ENCODE measurements around the gene SNX9. TPM values are rescaled to one million over a fixed set of nuclear protein-coding genes. Genes with fewer than 3 reads are reported as not detected.

SNX9 gene
- total RNA-seq, 1 experiment from 2014 or later = 51.4 TPM

- H3K27me3 ChIP-seq = no peaks in the 10 kb centered on the region
- H3K36me3 ChIP-seq = peaks cover 11% of the 10 kb centered on the region
- DNase-seq = no peak
- no peaks in the 10 kb centered on the region for H3K9me3 ChIP-seq
- H3K4me3 ChIP-seq = no peak overlapping the region
These were observed 157.5 kb downstream of the SNX9 start for GRCh38 chr6:157980288-157981131.

- H3K9me3 ChIP-seq = no peaks in the 10 kb centered on the region
- peaks cover 15% of the 10 kb centered on the region for H3K36me3 ChIP-seq
- peak overlapping the region; percentile 77 for H3K4me3 ChIP-seq
- H3K27me3 ChIP-seq = no peaks in the 10 kb centered on the region
- no peak for DNase-seq
These were observed 158.0 kb downstream of the SNX9 start for GRCh38 chr6:157981132-157981394.

- Histone ChIP-seq H3K9me3 (no peaks in the 10 kb centered on the region), H3K27me3 (no peaks in the 10 kb centered on the region), H3K4me3 (peak within 1 kb of the TSS; percentile 77), H3K36me3 (peaks cover 16% of the 10 kb centered on the region)
- peak; percentile 84 for DNase-seq
These were observed 158.5 kb downstream of the SNX9 start, which contains the start of gene SYNJ2 for GRCh38 chr6:157981395-157982101. SYNJ2 (plus strand) TSS chr6:157981863; CDS start chr6:157981962, 99 bp downstream.

- H3K36me3 ChIP-seq = peaks cover 16% of the 10 kb centered on the region
- no peaks in the 10 kb centered on the region for H3K27me3 ChIP-seq
- no peaks in the 10 kb centered on the region for H3K9me3 ChIP-seq
- DNase-seq = peak; percentile 41
- peak overlapping the region; percentile 77 for H3K4me3 ChIP-seq
These were observed 159.1 kb downstream of the SNX9 start for GRCh38 chr6:157982102-157982562.

GRCh38 chr6:157982563-157983405 lies 159.7 kb downstream of the SNX9 start:
- Histone ChIP-seq H3K27me3 (no peaks in the 10 kb centered on the region), H3K36me3 (peaks cover 22% of the 10 kb centered on the region), H3K9me3 (no peaks in the 10 kb centered on the region), H3K4me3 (peak overlapping the region; percentile 77)
- DNase-seq = peak; percentile 66

- Histone ChIP-seq H3K9me3 (no peaks in the 10 kb centered on the region), H3K4me3 (peak overlapping the region; percentile 77), H3K36me3 (peaks cover 25% of the 10 kb centered on the region), H3K27me3 (no peaks in the 10 kb centered on the region)
- DNase-seq = no peak
These were observed 160.5 kb downstream of the SNX9 start for GRCh38 chr6:157983406-157984119.

GRCh38 chr6:157984128-157984527 lies 161.1 kb downstream of the SNX9 start:
- Histone ChIP-seq H3K4me3 (peak overlapping the region; percentile 77), H3K9me3 (no peaks in the 10 kb centered on the region), H3K27me3 (no peaks in the 10 kb centered on the region), H3K36me3 (peaks cover 28% of the 10 kb centered on the region)
- DNase-seq = no peak

GRCh38 chr6:157984686-157985225 lies 161.7 kb downstream of the SNX9 start:
- peaks cover 28% of the 10 kb centered on the region for H3K36me3 ChIP-seq
- DNase-seq = no peak
- no peaks in the 10 kb centered on the region for H3K9me3 ChIP-seq
- no peaks in the 10 kb centered on the region for H3K27me3 ChIP-seq
- H3K4me3 ChIP-seq = peak overlapping the region; percentile 77

GRCh38 chr6:157985378-157986155 lies 162.5 kb downstream of the SNX9 start:
- no peak for DNase-seq
- Histone ChIP-seq H3K36me3 (peaks cover 28% of the 10 kb centered on the region), H3K9me3 (no peaks in the 10 kb centered on the region), H3K4me3 (peak overlapping the region; percentile 23), H3K27me3 (no peaks in the 10 kb centered on the region)

- Histone ChIP-seq H3K27me3 (no peaks in the 10 kb centered on the region), H3K9me3 (no peaks in the 10 kb centered on the region), H3K4me3 (no peak overlapping the region), H3K36me3 (peaks cover 43% of the 10 kb centered on the region)
- DNase-seq = no peak
These were observed 165.0 kb downstream of the SNX9 start for GRCh38 chr6:157987788-157988699.

GRCh38 chr6:157988700-157989063 lies 165.6 kb downstream of the SNX9 start:
- peaks cover 42% of the 10 kb centered on the region for H3K36me3 ChIP-seq
- H3K27me3 ChIP-seq = no peaks in the 10 kb centered on the region
- H3K9me3 ChIP-seq = no peaks in the 10 kb centered on the region
- DNase-seq = no peak
- H3K4me3 ChIP-seq = no peak overlapping the region

GRCh38 chr6:157989541-157990289 lies 166.7 kb downstream of the SNX9 start:
- DNase-seq = peak; percentile 89
- H3K4me3 ChIP-seq = no peak overlapping the region
- H3K9me3 ChIP-seq = no peaks in the 10 kb centered on the region
- no peaks in the 10 kb centered on the region for H3K27me3 ChIP-seq
- peaks cover 43% of the 10 kb centered on the region for H3K36me3 ChIP-seq

GRCh38 chr6:157990321-157991066 lies 167.4 kb downstream of the SNX9 start:
- peak; percentile 20 for DNase-seq
- Histone ChIP-seq H3K9me3 (no peaks in the 10 kb centered on the region), H3K27me3 (no peaks in the 10 kb centered on the region), H3K4me3 (no peak overlapping the region), H3K36me3 (peaks cover 44% of the 10 kb centered on the region)
